ENCODE measurements around the gene ZNF497.

DNA sequence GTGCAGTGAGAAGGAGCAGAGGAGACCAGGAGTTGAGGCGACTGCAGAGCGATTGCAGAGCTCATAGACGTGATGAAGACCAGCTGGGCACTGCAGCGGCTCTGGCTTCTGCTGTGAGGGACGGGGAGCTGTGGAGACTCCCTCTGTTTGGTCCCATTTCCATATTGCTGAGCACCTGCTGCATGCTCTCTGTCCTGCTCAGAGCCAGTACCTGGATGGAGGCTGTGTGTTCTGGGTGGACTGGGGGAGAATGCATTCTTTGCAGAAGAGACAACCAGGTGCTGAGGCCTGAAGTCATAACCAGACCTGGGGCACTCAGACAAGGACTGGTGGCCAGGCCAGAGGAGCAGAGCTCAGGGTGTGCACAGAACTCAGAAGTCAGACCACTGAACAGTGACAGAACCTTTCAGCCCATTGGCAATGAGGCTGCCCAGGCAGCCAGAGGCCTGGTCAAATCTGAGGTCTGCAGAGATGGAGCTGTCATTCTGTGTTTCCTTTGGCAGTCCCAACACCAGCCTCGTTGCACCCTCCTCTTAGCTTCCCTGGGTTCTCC lies 8.0 kb downstream of the ZNF497 start:
- TF ChIP-seq ATF2 (IDR thresholded peaks at IDR 0.05; ENCODE audit: low read length), result no peak
- TF ChIP-seq CTCF (IDR thresholded peaks at IDR 0.05; ENCODE audit: control extremely low read depth in 1 of 3, insufficient read depth in 1 of 3, low read depth in 1 of 3, low read length in 3 of 3), result no peak
- no peak for TF ChIP-seq POLR2A (IDR thresholded peaks at IDR 0.05; ENCODE audit: control extremely low read depth in 1 of 2, low read depth in 2 of 2, low read length in 2 of 2)
- TF ChIP-seq SUZ12 (IDR thresholded peaks at IDR 0.05; ENCODE audit: low read length), result no peak
- no peak for TF ChIP-seq SIN3A (conservative IDR thresholded peaks at IDR 0.05 in 1 of 2, IDR thresholded peaks at IDR 0.05 in 1 of 2; ENCODE audit: low read depth in 1 of 2, low read length in 2 of 2)
- TF ChIP-seq EZH2 (IDR thresholded peaks at IDR 0.05; ENCODE audit: low read depth, low read length, severe bottlenecking), result no peak
- TF ChIP-seq, protein P1, sequence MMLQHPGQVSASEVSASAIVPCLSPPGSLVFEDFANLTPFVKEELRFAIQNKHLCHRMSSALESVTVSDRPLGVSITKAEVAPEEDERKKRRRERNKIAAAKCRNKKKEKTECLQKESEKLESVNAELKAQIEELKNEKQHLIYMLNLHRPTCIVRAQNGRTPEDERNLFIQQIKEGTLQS (IDR thresholded peaks at IDR 0.05; ENCODE audit: insufficient read depth, low read depth, low read length), result no peak
- TF ChIP-seq PHF8 (conservative IDR thresholded peaks at IDR 0.05; ENCODE audit: low read depth, low read length), result no peak
- no peak for TF ChIP-seq CREB1 (IDR thresholded peaks at IDR 0.05)
- TF ChIP-seq RAD21 (IDR thresholded peaks at IDR 0.05 in 1 of 2, conservative IDR thresholded peaks at IDR 0.05 in 1 of 2; ENCODE audit: low read depth in 2 of 2, low read length in 2 of 2), result no peak
- no peak for TF ChIP-seq CHD2 (IDR thresholded peaks at IDR 0.05; ENCODE audit: low read length)
- TF ChIP-seq RXRA (IDR thresholded peaks at IDR 0.05; ENCODE audit: insufficient read depth, low read depth, low read length), result no peak
- TF ChIP-seq CBX5 (IDR thresholded peaks at IDR 0.05; ENCODE audit: low read depth, low read length), result no peak

Measured in H1 (cell line).